WTC11 (cell line): ENCODE results near the gene PADI1. TPM values are rescaled to one million over a fixed set of nuclear protein-coding genes. Genes with fewer than 3 reads are reported as not detected.

Source experiments
- ATAC-seq: fragments of 200-7000 bp; cut with Tn5 transposase; 2 replicates; pipeline ENCODE4 v1.10.0; 2021; ENCODE audit warnings: mild to moderate bottlenecking, moderate library complexity
- CTCF ChIA-PET: fragments of 300-600 bp; sonication (Branson Sonifier 250); formaldehyde crosslinking; loops from one replicate; lab custom pipeline; 2021; ENCODE audit warnings: antibody characterized with exemption; lab: Charles Lee
- POLR2A ChIA-PET: fragments of 350-600 bp; sonication (Branson Sonifier 250); formaldehyde crosslinking; loops from one replicate; lab custom pipeline; 2021; ENCODE audit warnings: antibody characterized with exemption; lab: Charles Lee
- DNase-seq: peaks from one replicate; pipeline ENCODE4 v3.0.0; 2021; ENCODE audit warnings: low spot score
- H3K27ac Mint-ChIP-seq: 2 replicates; pipeline ENCODE4 v1.8.0; 2021; ENCODE audit warnings: mixed read lengths
- H3K27me3 Mint-ChIP-seq: 2 replicates; pipeline ENCODE4 v1.8.0; 2021; ENCODE audit warnings: low read depth, mild to moderate bottlenecking, moderate library complexity, mixed read lengths
- H3K36me3 Mint-ChIP-seq: 2 replicates; pipeline ENCODE4 v1.8.0; 2021; ENCODE audit warnings: mixed read lengths
- H3K4me1 Mint-ChIP-seq: 2 replicates; pipeline ENCODE4 v1.8.0; 2022; ENCODE audit warnings: mixed read lengths
- H3K4me3 Mint-ChIP-seq: 2 replicates; pipeline ENCODE4 v1.8.0; 2021; ENCODE audit warnings: mild to moderate bottlenecking, moderate library complexity, mixed read lengths
- H3K9me3 Mint-ChIP-seq: 2 replicates; pipeline ENCODE4 v1.8.0; 2021; ENCODE audit warnings: mixed read lengths
- HMGA2 ChIP-seq: fragments of 250-450 bp; sonication (Bioruptor Pico); IDR thresholded peaks from 2 replicates; pipeline ENCODE4 v1.4.0; 2021; ENCODE audit warnings: mild to moderate bottlenecking, moderate library complexity
- PRRX2 ChIP-seq: fragments of 250-450 bp; sonication (Bioruptor Pico); IDR thresholded peaks from 2 replicates; pipeline ENCODE4 v1.8.0; 2021; ENCODE audit warnings: mild to moderate bottlenecking
- RORB ChIP-seq: fragments of 250-450 bp; sonication (Bioruptor Pico); IDR thresholded peaks from 2 replicates; pipeline ENCODE4 v1.9.0; 2021; ENCODE audit warnings: mild to moderate bottlenecking
- SMAD4 ChIP-seq: sonication (generic); formaldehyde crosslinking; IDR thresholded peaks from 2 replicates; pipeline ENCODE4 v1.8.0; 2022; ENCODE audit warnings: mild to moderate bottlenecking, missing genetic modification reagents
- SOX15 ChIP-seq: fragments of 250-450 bp; sonication (Bioruptor Pico); IDR thresholded peaks from 2 replicates; pipeline ENCODE4 v1.9.0; 2021; ENCODE audit warnings: mild to moderate bottlenecking
- TEAD4 ChIP-seq: sonication (generic); formaldehyde crosslinking; IDR thresholded peaks from 2 replicates; pipeline ENCODE4 v1.8.0; 2022; ENCODE audit warnings: mild to moderate bottlenecking, missing genetic modification reagents
- ZNF263 ChIP-seq: sonication (generic); formaldehyde crosslinking; IDR thresholded peaks from 2 replicates; pipeline ENCODE4 v1.8.1; 2022; ENCODE audit warnings: low read depth, mild to moderate bottlenecking, moderate library complexity, missing genetic modification reagents
- ZNF416 ChIP-seq: fragments of 250-450 bp; sonication (Bioruptor Pico); IDR thresholded peaks from 2 replicates; pipeline ENCODE4 v1.9.0; 2021; ENCODE audit warnings: mild to moderate bottlenecking, inconsistent platforms
- total RNA-seq: library from RNA; stranded (reverse); gene quantifications from 3 replicates; pipeline ENCODE4 v1.2.3, GENCODE V29; 2021
- TF ChIP-seq, protein P1 (sequence below): fragments of 250-450 bp; sonication (Bioruptor Pico); IDR thresholded peaks from 2 replicates; pipeline ENCODE4 v2.1.2; 2022; ENCODE audit warnings: mild to moderate bottlenecking, moderate library complexity
- TF ChIP-seq, protein P2 (sequence below): sonication (generic); formaldehyde crosslinking; IDR thresholded peaks from 2 replicates; pipeline ENCODE4 v1.8.1; 2023; ENCODE audit warnings: mild to moderate bottlenecking, missing genetic modification reagents, moderate library complexity
- TF ChIP-seq, protein P3 (sequence below): sonication (generic); formaldehyde crosslinking; IDR thresholded peaks from 2 replicates; pipeline ENCODE4 v1.8.1; 2022; ENCODE audit warnings: mild to moderate bottlenecking, moderate library complexity, missing genetic modification reagents
- TF ChIP-seq, protein P4 (sequence below): fragments of 250-450 bp; sonication (Bioruptor Pico); IDR thresholded peaks from 2 replicates; pipeline ENCODE4 v1.9.0; 2021; ENCODE audit warnings: moderate library complexity, mild to moderate bottlenecking, inconsistent platforms, borderline replicate concordance
- TF ChIP-seq, protein P5 (sequence below): sonication (generic); formaldehyde crosslinking; IDR thresholded peaks from 2 replicates; pipeline ENCODE4 v1.8.0; 2022; ENCODE audit warnings: mild to moderate bottlenecking, missing genetic modification reagents
- TF ChIP-seq, protein P6 (sequence below): sonication (generic); formaldehyde crosslinking; IDR thresholded peaks from 2 replicates; pipeline ENCODE4 v1.8.1; 2022; ENCODE audit warnings: low read depth, missing genetic modification reagents, borderline replicate concordance
- TF ChIP-seq, protein P7 (sequence below): sonication (generic); formaldehyde crosslinking; IDR thresholded peaks from 2 replicates; pipeline ENCODE4 v1.8.1; 2023; ENCODE audit warnings: mild to moderate bottlenecking, moderate library complexity, missing genetic modification reagents
- TF ChIP-seq, protein P8 (sequence below): fragments of 250-450 bp; sonication (Bioruptor Pico); IDR thresholded peaks from 2 replicates; pipeline ENCODE4 v1.8.0; 2021; ENCODE audit warnings: mild to moderate bottlenecking
- TF ChIP-seq, protein P9 (sequence below): sonication (generic); formaldehyde crosslinking; IDR thresholded peaks from 2 replicates; pipeline ENCODE4 v1.8.1; 2023; ENCODE audit warnings: mild to moderate bottlenecking, missing genetic modification reagents

The PADI1 gene
- total RNA-seq, 1 experiment from 2014 or later, result 0.15 TPM

DNA sequence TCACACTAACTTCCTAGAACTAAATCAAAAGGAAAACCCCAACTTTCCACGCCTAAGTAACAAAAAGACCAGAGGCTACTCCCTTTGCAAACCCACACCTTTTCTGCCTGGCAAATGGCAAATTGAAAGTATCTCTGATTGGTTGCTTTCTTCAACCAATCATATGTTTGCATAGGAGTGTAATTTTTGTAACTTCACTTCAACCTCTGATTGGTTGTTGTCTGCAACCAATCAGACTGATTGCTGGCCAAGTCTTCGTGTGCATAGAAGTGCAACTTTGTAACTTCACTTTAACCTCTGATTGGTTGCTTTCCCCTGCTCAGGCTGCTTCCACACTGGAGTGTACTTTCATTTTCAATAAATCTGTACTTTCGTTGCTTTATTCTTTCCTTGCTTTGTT is 48.8 kb upstream of the PADI1 start:
- no peak for TF ChIP-seq TEAD4
- TF ChIP-seq, protein P1, sequence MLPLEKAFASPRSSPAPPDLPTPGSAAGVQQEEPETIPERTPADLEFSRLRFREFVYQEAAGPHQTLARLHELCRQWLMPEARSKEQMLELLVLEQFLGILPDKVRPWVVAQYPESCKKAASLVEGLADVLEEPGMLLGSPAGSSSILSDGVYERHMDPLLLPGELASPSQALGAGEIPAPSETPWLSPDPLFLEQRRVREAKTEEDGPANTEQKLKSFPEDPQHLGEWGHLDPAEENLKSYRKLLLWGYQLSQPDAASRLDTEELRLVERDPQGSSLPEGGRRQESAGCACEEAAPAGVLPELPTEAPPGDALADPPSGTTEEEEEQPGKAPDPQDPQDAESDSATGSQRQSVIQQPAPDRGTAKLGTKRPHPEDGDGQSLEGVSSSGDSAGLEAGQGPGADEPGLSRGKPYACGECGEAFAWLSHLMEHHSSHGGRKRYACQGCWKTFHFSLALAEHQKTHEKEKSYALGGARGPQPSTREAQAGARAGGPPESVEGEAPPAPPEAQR (CRISPR knock-in tag), result no peak
- TF ChIP-seq, protein P2, sequence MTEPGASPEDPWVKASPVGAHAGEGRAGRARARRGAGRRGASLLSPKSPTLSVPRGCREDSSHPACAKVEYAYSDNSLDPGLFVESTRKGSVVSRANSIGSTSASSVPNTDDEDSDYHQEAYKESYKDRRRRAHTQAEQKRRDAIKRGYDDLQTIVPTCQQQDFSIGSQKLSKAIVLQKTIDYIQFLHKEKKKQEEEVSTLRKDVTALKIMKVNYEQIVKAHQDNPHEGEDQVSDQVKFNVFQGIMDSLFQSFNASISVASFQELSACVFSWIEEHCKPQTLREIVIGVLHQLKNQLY, result no peak
- TF ChIP-seq, protein P3, sequence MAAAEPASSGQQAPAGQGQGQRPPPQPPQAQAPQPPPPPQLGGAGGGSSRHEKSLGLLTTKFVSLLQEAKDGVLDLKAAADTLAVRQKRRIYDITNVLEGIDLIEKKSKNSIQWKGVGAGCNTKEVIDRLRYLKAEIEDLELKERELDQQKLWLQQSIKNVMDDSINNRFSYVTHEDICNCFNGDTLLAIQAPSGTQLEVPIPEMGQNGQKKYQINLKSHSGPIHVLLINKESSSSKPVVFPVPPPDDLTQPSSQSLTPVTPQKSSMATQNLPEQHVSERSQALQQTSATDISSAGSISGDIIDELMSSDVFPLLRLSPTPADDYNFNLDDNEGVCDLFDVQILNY (CRISPR knock-in tag), result no peak
- no peak for TF ChIP-seq ZNF263
- TF ChIP-seq, protein P4, sequence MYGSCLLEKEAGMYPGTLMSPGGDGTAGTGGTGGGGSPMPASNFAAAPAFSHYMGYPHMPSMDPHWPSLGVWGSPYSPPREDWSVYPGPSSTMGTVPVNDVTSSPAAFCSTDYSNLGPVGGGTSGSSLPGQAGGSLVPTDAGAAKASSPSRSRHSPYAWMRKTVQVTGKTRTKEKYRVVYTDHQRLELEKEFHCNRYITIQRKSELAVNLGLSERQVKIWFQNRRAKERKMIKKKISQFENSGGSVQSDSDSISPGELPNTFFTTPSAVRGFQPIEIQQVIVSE (CRISPR knock-in tag), result no peak
- TF ChIP-seq, protein P5, sequence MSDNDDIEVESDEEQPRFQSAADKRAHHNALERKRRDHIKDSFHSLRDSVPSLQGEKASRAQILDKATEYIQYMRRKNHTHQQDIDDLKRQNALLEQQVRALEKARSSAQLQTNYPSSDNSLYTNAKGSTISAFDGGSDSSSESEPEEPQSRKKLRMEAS (CRISPR knock-in tag), result no peak
- TF ChIP-seq, protein P6, sequence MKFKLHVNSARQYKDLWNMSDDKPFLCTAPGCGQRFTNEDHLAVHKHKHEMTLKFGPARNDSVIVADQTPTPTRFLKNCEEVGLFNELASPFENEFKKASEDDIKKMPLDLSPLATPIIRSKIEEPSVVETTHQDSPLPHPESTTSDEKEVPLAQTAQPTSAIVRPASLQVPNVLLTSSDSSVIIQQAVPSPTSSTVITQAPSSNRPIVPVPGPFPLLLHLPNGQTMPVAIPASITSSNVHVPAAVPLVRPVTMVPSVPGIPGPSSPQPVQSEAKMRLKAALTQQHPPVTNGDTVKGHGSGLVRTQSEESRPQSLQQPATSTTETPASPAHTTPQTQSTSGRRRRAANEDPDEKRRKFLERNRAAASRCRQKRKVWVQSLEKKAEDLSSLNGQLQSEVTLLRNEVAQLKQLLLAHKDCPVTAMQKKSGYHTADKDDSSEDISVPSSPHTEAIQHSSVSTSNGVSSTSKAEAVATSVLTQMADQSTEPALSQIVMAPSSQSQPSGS (CRISPR knock-in tag), result no peak
- TF ChIP-seq PRRX2, result no peak
- TF ChIP-seq ZNF416 (CRISPR knock-in tag), result no peak
- TF ChIP-seq, protein P7, sequence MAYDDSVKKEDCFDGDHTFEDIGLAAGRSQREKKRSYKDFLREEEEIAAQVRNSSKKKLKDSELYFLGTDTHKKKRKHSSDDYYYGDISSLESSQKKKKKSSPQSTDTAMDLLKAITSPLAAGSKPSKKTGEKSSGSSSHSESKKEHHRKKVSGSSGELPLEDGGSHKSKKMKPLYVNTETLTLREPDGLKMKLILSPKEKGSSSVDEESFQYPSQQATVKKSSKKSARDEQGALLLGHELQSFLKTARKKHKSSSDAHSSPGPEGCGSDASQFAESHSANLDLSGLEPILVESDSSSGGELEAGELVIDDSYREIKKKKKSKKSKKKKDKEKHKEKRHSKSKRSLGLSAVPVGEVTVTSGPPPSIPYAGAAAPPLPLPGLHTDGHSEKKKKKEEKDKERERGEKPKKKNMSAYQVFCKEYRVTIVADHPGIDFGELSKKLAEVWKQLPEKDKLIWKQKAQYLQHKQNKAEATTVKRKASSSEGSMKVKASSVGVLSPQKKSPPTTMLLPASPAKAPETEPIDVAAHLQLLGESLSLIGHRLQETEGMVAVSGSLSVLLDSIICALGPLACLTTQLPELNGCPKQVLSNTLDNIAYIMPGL, result no peak
- TF ChIP-seq SMAD4 (CRISPR knock-in tag), result no peak
- TF ChIP-seq RORB (CRISPR knock-in tag), result no peak
- TF ChIP-seq, protein P8, sequence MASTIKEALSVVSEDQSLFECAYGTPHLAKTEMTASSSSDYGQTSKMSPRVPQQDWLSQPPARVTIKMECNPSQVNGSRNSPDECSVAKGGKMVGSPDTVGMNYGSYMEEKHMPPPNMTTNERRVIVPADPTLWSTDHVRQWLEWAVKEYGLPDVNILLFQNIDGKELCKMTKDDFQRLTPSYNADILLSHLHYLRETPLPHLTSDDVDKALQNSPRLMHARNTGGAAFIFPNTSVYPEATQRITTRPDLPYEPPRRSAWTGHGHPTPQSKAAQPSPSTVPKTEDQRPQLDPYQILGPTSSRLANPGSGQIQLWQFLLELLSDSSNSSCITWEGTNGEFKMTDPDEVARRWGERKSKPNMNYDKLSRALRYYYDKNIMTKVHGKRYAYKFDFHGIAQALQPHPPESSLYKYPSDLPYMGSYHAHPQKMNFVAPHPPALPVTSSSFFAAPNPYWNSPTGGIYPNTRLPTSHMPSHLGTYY (CRISPR knock-in tag), result no peak
- Mint-ChIP-seq H3K27me3 (peaks cover 37% of the 10 kb centered on the region), H3K27ac (no peak overlapping the region), H3K4me1 (peaks cover 22% of the 10 kb centered on the region), H3K36me3 (peaks cover 50% of the 10 kb centered on the region), H3K9me3 (peaks cover 78% of the 10 kb centered on the region), H3K4me3 (no peak overlapping the region)
- POLR2A ChIA-PET, result no interaction called here
- ATAC-seq (no peak), DNase-seq (no peak)
- CTCF ChIA-PET, result no interaction called here

DNA sequence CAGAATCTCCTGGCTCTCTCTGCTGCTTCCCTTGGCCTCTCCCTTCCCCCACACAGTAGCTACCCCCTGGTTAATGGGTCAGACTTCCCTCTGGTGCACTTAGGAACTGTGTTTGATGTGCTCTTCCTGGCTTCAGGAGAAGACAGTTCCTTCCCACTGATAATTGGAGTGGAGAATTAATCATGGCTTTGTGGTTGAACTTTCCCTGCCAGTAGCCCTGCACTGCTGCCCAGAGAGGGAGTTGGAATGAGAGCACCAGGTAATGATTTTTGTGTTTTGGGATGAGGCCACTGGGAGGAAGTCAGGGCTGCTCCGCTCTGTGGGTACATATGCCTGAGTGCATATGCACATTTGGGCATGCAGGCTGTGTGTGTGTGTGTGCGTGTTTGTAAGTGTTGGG is 46.0 kb upstream of the PADI1 start:
- ATAC-seq, result no peak
- Mint-ChIP-seq H3K4me1 (peaks cover 24% of the 10 kb centered on the region), H3K4me3 (no peak overlapping the region), H3K36me3 (peaks cover 33% of the 10 kb centered on the region), H3K9me3 (peaks cover 57% of the 10 kb centered on the region), H3K27ac (no peak overlapping the region), H3K27me3 (peaks cover 19% of the 10 kb centered on the region)
- no peak for DNase-seq
- CTCF ChIA-PET, result interaction anchor here (0.7 kb wide), 1 partner anchor 78 kb away, joined by 3 read pairs; no protein-coding TSS in a partner anchor
- POLR2A ChIA-PET, result no interaction called here
- TF ChIP-seq HMGA2 (CRISPR knock-in tag) (no peak), SOX15 (no peak)
- TF ChIP-seq, protein P9, sequence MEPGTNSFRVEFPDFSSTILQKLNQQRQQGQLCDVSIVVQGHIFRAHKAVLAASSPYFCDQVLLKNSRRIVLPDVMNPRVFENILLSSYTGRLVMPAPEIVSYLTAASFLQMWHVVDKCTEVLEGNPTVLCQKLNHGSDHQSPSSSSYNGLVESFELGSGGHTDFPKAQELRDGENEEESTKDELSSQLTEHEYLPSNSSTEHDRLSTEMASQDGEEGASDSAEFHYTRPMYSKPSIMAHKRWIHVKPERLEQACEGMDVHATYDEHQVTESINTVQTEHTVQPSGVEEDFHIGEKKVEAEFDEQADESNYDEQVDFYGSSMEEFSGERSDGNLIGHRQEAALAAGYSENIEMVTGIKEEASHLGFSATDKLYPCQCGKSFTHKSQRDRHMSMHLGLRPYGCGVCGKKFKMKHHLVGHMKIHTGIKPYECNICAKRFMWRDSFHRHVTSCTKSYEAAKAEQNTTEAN (CRISPR knock-in tag), result no peak
